ENCODE measurements around the gene MND1. TPM values are rescaled to one million over a fixed set of nuclear protein-coding genes. Genes with fewer than 3 reads are reported as not detected.

MND1 gene
- total and polyA plus RNA-seq, 2 donors from 2014 or later: 0.98 to 1.5 TPM

DNA sequence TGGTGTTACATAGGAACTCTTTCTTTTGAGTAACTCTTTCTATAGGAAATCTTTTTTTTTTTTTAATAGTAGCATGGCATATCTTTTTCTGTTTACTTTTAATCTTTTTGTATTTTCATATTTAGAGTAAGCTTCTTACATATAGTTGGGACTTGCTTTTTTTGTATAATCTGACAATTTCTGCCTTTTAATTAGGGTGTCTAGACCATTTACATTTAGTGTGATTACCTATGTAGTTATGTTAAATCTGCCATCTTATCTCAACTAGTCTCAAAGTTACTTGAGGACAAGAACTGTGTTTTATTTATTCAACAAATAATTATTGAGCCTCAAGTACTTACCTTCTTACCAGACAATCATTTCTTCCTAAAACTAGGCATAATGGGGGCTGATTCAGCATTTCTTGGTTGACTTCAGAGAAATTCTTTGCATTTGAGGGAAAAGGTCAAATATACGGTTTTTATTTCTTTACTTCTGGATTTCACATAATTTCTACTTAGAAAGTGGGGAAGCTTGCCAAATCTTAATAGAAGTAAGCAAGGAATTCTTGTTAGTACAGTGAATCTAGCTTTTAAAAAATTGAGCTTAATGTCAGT, 28.6 kb downstream of the MND1 start:
- Histone ChIP-seq H3K27me3 (ENCODE audit: control insufficient read depth, insufficient read depth, low read length) (no peaks in the 10 kb centered on the region), H3K4me1 (ENCODE audit: control insufficient read depth in 2 of 3, insufficient read depth in 2 of 3, low read depth in 1 of 3, low read length in 3 of 3) (no peaks in the 10 kb centered on the region), H3K4me3 (ENCODE audit: low read length in 3 of 3) (no peak overlapping the region), H3K9me3 (ENCODE audit: control insufficient read depth in 2 of 3, insufficient read depth in 1 of 3, low read length in 3 of 3) (no peaks in the 10 kb centered on the region), H3K36me3 (ENCODE audit: control insufficient read depth in 2 of 3, insufficient read depth in 3 of 3, low read length in 3 of 3) (no peaks in the 10 kb centered on the region), H3K9ac (ENCODE audit: low read length in 3 of 3) (no peak overlapping the region), H3K27ac (ENCODE audit: low read depth in 2 of 2, low read length in 2 of 2) (no peak overlapping the region)
- no peak for DNase-seq
- no peak for FAIRE-seq
- intact Hi-C loops (cut with DNase I): no loop called here
- TF ChIP-seq, protein P1, sequence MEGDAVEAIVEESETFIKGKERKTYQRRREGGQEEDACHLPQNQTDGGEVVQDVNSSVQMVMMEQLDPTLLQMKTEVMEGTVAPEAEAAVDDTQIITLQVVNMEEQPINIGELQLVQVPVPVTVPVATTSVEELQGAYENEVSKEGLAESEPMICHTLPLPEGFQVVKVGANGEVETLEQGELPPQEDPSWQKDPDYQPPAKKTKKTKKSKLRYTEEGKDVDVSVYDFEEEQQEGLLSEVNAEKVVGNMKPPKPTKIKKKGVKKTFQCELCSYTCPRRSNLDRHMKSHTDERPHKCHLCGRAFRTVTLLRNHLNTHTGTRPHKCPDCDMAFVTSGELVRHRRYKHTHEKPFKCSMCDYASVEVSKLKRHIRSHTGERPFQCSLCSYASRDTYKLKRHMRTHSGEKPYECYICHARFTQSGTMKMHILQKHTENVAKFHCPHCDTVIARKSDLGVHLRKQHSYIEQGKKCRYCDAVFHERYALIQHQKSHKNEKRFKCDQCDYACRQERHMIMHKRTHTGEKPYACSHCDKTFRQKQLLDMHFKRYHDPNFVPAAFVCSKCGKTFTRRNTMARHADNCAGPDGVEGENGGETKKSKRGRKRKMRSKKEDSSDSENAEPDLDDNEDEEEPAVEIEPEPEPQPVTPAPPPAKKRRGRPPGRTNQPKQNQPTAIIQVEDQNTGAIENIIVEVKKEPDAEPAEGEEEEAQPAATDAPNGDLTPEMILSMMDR (IDR thresholded peaks at IDR 0.05; ENCODE audit: borderline replicate concordance, extremely low read depth, insufficient read depth): no peak

DNA sequence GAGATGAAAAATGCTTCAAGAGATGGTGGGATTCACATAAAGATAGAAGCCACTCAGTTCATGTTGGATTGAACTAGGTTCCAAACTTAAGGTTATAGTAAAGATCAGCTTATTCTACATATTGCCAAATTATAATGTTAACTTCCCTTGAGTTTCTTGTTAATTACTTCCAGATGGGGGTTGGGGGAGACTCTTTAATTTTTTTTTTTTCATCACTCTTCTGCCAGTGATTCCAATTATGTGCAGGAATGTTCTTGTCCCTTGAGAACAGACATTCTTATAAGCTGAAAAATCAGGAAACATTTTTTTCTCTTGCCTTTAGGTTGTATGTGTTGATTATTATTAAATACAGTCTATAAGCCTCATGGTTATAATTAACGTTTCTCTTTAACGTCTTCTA, 30.0 kb downstream of the MND1 start:
- TF ChIP-seq, protein P1 (IDR thresholded peaks at IDR 0.05; ENCODE audit: borderline replicate concordance, extremely low read depth, insufficient read depth): no peak
- FAIRE-seq: no peak

DNA sequence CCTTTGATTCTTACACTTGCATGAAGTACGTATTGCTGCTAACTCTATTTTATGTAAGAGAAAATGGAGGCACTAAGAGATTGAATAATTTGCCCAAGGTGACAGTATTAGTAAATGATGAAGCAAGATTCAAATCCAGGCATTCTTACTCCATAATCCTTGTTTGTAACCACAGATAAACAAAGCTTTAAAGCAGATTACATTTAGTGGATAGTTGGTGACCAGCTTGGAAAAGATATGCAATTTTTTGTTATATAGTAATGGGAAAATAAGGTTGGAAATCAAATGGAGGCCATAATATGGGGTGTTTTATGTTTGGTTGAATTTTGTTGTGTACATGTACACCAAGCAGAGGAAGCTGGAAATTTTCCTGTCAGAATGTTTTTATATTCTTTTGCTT, 30.8 kb downstream of the MND1 start:
- Histone ChIP-seq H3K27me3 (ENCODE audit: control insufficient read depth, insufficient read depth, low read length) (no peaks in the 10 kb centered on the region), H3K9ac (ENCODE audit: low read length in 3 of 3) (no peak overlapping the region), H3K27ac (ENCODE audit: low read depth in 2 of 2, low read length in 2 of 2) (no peak overlapping the region), H3K36me3 (ENCODE audit: control insufficient read depth in 2 of 3, insufficient read depth in 3 of 3, low read length in 3 of 3) (no peaks in the 10 kb centered on the region), H3K9me3 (ENCODE audit: control insufficient read depth in 2 of 3, insufficient read depth in 1 of 3, low read length in 3 of 3) (no peaks in the 10 kb centered on the region), H3K4me3 (ENCODE audit: low read length in 3 of 3) (no peak overlapping the region), H3K4me1 (ENCODE audit: control insufficient read depth in 2 of 3, insufficient read depth in 2 of 3, low read depth in 1 of 3, low read length in 3 of 3) (no peaks in the 10 kb centered on the region)
- intact Hi-C loops (cut with DNase I): no loop called here
- no peak for FAIRE-seq
- TF ChIP-seq, protein P1 (IDR thresholded peaks at IDR 0.05; ENCODE audit: borderline replicate concordance, extremely low read depth, insufficient read depth): no peak
- DNase-seq: no peak

More for the DNA sequence above, 30.0 kb downstream of the MND1 start:
- no peaks in the 10 kb centered on the region for H3K4me1 ChIP-seq (ENCODE audit: control insufficient read depth in 2 of 3, insufficient read depth in 2 of 3, low read depth in 1 of 3, low read length in 3 of 3)
- intact Hi-C loops (cut with DNase I): no loop called here
- no peak overlapping the region for H3K27ac ChIP-seq (ENCODE audit: low read depth in 2 of 2, low read length in 2 of 2)
- no peaks in the 10 kb centered on the region for H3K27me3 ChIP-seq (ENCODE audit: control insufficient read depth, insufficient read depth, low read length)
- no peaks in the 10 kb centered on the region for H3K9me3 ChIP-seq (ENCODE audit: control insufficient read depth in 2 of 3, insufficient read depth in 1 of 3, low read length in 3 of 3)
- H3K9ac ChIP-seq (ENCODE audit: low read length in 3 of 3): no peak overlapping the region
- no peaks in the 10 kb centered on the region for H3K36me3 ChIP-seq (ENCODE audit: control insufficient read depth in 2 of 3, insufficient read depth in 3 of 3, low read length in 3 of 3)
- DNase-seq: no peak
- no peak overlapping the region for H3K4me3 ChIP-seq (ENCODE audit: low read length in 3 of 3)

DNA sequence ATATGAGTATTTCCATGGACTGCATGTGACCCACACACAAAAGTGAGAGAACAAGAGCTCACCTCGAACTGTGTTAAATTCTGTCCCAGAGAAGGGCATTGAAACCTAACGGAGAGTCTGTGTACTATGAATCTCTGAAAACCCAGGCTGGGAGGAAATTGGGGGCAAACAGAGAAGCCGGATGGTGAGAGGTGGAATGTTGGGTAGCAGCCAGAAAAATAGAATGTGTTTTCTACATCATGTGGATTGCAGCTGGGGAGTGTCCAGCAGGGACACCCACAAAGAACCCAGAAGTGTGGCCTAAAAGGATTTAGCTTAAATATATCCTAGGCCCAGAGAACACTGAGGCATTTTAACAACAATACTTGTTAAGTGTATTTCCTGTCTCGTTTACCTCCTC, 38.6 kb downstream of the MND1 start:
- no peak overlapping the region for H3K27ac ChIP-seq (ENCODE audit: low read depth in 2 of 2, low read length in 2 of 2)
- no peaks in the 10 kb centered on the region for H3K27me3 ChIP-seq (ENCODE audit: control insufficient read depth, insufficient read depth, low read length)
- TF ChIP-seq, protein P1 (IDR thresholded peaks at IDR 0.05; ENCODE audit: borderline replicate concordance, extremely low read depth, insufficient read depth): no peak
- H3K36me3 ChIP-seq (ENCODE audit: control insufficient read depth in 2 of 3, insufficient read depth in 3 of 3, low read length in 3 of 3): no peaks in the 10 kb centered on the region
- no peaks in the 10 kb centered on the region for H3K9me3 ChIP-seq (ENCODE audit: control insufficient read depth in 2 of 3, insufficient read depth in 1 of 3, low read length in 3 of 3)
- H3K4me3 ChIP-seq (ENCODE audit: low read length in 3 of 3): no peak overlapping the region
- DNase-seq: peak in 1 of 5 donors; percentile 35
- intact Hi-C loops (cut with DNase I): no loop called here
- no peak for FAIRE-seq
- no peak overlapping the region for H3K9ac ChIP-seq (ENCODE audit: low read length in 3 of 3)
- no peaks in the 10 kb centered on the region for H3K4me1 ChIP-seq (ENCODE audit: control insufficient read depth in 2 of 3, insufficient read depth in 2 of 3, low read depth in 1 of 3, low read length in 3 of 3)
